ENCODE results near the gene LCNL1.

The LCNL1 gene

GRCh38 chr9:136972743-136973142, 10.1 kb upstream of the LCNL1 start:
- no peak for DNase-seq (ENCODE audit: low read depth, low spot score)
- H3K27ac ChIP-seq = no peak overlapping the region

DNA sequence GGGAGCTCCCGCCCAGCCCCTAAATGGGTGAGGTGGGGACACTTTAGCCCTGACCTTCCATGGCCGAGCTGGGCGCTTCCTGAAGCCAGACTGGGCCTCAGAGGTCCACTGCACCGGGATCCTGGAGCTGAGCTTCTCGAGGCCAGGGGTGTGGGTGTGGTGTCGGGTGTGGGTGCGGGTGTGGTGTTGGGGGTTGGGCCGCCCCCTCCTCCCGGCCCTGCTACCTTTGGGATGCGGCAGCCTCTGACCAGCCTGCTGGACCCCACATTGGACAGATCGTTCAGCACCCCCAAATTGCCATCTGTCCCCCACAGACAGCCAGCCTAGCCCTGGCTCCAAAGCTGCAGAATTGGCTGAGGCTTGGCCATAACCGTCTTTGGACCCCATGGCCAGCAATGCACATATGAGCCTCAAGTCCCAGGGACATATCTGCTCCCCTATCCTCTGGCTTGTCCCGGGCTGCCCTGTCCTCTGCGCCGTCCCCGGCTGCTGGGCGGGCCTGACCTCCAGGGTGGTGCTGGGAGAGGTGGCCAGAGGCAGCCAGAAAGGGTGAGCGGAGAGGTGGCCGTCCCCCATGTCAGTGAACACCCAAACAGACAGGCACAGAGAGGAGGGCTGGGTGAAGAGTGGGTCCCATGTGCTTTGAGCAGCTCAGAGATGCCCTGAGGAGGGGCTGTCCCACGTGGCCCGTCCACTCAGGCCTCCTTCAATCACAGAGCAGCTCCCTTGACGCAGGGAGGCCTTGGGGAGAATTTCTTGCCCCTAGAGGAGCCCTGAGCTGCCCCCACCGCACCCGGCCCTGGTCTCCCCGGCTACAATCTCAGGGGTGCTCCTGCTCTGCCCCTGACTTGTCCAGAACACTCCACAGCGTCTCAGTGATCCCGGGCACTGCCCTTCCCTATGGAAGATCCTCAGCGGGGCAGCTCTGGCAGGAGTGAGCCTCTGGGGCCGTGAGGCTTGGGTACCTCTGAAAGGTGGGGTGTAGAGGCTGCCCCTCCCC, 8.9 kb upstream of the LCNL1 start:
- no peak for DNase-seq (ENCODE audit: low read depth, low spot score)
- no peak overlapping the region for H3K27ac ChIP-seq

- no peak for DNase-seq (ENCODE audit: low read depth, low spot score)
- no peak overlapping the region for H3K27ac ChIP-seq
Observed at GRCh38 chr9:136974817-136975535, 7.8 kb upstream of the LCNL1 start.

DNA sequence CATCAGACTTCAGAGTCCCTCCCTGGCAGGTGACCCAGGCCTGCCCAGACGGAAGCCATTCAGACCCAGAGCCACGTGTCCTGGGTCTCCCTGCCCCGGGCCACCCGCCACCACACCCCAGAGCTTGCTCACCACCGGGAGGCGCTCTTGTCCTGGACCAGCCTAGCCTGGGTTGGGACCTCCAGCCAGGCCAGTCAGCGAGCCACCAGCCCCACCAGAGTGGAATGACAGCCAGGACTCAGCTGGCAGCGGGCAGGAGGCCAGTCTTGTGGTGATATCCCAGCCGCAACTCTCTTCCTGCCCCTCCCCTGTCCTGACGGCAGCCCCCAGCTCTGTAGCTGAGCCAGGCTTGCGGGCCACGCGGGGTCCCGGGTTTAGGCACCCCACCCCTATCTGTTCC, 7.1 kb upstream of the LCNL1 start:
- H3K27ac ChIP-seq = no peak overlapping the region
- DNase-seq (ENCODE audit: low read depth, low spot score) = no peak

- H3K27ac ChIP-seq = no peak within 1 kb of the TSS
- no peak for DNase-seq (ENCODE audit: low read depth, low spot score)
Observed at GRCh38 chr9:136977223-136977622, 5.6 kb upstream of the LCNL1 start, which contains the start of gene PTGDS. PTGDS (plus strand) TSS chr9:136977504; CDS start chr9:136977579, 75 bp downstream.

GRCh38 chr9:136977649-136978072, 5.1 kb upstream of the LCNL1 start:
- no peak for DNase-seq (ENCODE audit: low read depth, low spot score)
- H3K27ac ChIP-seq = no peak overlapping the region

DNA sequence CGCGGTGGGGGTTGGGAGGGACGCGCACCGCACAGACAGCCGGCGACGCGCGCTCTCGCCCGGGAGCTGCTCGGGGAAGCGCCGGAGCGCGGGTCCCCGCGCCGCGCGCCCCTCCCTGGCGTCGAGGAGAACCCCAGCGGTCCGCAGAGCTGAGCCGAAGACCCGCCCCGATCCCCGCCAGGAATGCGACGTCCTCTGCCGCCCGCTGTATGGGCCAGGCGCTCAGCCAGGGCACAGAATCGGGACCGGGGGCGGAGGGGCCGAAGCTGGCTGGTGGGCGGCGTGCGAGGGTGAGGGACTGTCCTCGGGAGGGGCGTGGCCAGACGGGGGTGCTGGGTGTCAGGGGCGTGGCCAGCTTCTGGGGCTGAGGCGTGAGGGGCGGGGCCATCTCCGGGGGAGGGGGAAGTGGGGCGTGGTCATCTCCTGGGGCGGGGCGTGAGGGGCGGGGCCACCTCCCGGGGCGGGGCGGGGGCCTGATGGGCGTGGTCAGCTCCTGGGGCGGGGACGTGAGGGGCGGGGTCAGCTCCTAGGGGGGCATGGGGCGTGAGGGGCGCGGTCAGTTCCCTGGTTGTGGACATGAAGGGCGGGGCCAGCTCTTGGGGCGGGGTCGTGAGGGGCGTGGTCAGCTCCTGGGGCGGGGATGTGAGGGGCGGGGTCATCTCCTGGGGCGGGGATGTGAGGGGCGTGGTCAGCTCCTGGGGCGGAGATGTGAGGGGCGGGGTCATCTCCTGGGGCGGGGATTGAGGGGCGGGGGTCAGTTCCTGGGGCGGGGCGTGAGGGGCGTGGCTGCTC, 4.5 kb upstream of the LCNL1 start:
- no peak overlapping the region for H3K27ac ChIP-seq
- DNase-seq (ENCODE audit: low read depth, low spot score) = no peak

DNA sequence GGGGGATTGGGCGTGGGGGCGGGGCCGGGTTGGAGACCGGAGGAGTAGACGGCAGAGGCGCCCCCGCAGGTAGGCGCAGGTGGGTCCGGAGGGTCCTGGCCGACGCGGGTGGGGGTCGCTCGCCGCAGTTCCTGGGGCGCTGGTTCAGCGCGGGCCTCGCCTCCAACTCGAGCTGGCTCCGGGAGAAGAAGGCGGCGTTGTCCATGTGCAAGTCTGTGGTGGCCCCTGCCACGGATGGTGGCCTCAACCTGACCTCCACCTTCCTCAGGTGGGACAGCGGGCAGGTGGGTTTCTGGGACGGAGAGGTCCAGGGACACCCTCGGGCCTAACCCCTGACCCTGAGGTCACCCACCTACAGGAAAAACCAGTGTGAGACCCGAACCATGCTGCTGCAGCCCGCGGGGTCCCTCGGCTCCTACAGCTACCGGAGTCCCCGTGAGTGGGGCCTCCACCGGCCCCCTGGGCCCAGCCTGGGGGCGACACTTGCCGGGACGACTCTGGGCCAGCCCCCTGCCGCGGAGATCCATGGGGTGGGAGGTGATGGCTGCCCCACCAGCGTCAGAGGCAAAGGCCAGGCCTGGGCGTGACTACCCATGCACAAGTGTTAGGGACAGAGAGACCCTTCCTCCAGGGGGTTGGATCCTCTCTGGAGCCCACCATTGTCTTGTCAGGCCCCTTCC, 3.8 kb upstream of the LCNL1 start:
- DNase-seq (ENCODE audit: low read depth, low spot score) = no peak
- H3K27ac ChIP-seq = no peak overlapping the region

GRCh38 chr9:136979769-136980587, 2.8 kb upstream of the LCNL1 start:
- no peak overlapping the region for H3K27ac ChIP-seq
- DNase-seq (ENCODE audit: low read depth, low spot score) = no peak

- no peak for DNase-seq (ENCODE audit: low read depth, low spot score)
- H3K27ac ChIP-seq = no peak overlapping the region
Observed at GRCh38 chr9:136980669-136981478, 1.9 kb upstream of the LCNL1 start.

DNA sequence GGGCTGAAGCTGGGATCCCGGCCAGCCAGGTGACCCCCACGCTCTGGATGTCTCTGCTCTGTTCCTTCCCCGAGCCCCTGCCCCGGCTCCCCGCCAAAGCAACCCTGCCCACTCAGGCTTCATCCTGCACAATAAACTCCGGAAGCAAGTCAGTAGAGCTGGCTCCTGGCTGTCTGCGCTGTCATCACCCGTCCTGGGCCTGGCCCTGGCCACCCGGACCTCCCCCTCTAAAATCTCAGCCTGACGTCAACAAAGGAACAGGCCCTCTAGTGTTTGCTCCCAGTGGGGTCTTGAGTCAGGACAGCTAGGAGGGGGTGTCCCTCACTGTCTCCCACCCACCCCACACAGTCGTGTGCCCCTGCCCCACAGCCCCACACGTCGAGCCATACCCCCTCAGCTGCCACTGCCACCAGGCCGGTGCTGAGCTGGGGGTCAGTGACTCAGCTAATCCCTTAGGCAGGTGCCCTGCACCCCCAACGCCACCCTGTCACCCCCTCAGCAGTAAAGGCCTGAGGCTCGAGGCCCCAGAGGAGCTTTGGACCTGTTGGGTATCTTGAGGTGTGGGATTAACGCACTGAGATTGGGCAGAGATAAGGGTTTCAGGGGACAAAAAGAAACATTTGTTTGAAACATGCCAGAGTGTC, 1.1 kb upstream of the LCNL1 start:
- no peak for DNase-seq (ENCODE audit: low read depth, low spot score)
- H3K27ac ChIP-seq = no peak overlapping the region

- DNase-seq (ENCODE audit: low read depth, low spot score) = no peak
- H3K27ac ChIP-seq = no peak overlapping the region
Observed at GRCh38 chr9:136983167-136983566, 374 bp downstream of the LCNL1 start.

DNA sequence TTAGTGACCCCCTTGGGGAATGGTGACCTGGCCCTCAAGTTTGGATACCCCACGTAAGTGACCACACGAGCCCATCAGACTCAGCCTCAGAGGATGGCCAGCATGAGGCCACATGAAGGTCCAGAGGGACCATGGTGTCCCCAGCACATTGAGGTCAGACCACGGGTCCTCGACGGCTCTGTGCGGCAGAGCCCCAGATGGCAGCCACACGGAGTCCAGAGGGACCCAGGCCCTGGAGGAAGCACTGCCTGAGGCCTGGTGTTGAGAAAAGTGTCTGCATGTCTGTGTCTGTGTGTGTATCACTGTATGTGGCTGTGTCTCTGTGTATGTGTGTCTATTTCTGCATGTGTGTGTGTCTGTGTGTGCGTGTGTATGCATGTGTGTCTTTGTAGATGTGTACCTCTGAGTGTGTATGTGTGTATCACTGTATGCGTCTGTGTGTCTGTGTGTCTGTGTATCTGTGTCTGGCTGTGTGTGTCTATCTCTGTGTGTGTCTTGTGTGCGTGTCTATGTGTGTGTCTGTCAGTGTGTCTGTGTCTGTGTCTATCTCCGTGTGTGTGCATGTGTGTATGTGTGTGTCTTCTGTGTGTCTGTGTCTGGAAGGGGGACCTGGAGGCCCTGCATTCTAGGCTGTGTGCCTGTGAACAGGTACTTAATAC, 992 bp downstream of the LCNL1 start:
- H3K27ac ChIP-seq = no peak overlapping the region
- DNase-seq (ENCODE audit: low read depth, low spot score) = no peak

DNA sequence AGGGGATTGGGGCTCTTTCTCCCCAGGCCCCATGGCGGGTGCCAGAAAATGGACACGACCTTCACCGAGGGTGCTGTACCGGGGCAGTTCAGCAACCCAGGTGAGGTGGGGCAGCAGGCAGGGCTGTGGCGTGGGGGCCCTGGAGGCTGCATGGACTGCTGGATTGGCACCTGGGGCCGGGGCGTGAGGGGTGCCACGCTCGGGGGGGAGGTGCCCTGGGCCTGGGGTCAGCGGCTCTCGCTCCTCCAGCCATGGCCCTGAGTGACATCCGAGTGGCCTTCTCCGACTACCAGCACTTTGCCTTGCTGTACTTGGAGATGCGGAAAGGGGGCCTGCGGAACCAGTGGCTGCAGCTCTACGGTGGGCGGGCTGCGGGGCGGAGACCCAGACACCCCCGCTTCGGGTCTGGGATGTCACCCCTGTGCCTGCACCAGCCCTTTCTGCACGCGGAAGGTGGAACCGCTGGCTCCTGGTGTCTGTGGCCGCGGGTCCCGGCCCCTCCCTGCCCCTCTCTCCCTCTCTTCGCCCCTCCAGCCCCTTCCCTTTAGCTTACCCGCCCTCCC, 1.8 kb downstream of the LCNL1 start:
- no peak for DNase-seq (ENCODE audit: low read depth, low spot score)
- no peak overlapping the region for H3K27ac ChIP-seq

GRCh38 chr9:136985027-136985602, 2.3 kb downstream of the LCNL1 start:
- no peak overlapping the region for H3K27ac ChIP-seq
- no peak for DNase-seq (ENCODE audit: low read depth, low spot score)

- no peak for DNase-seq (ENCODE audit: low read depth, low spot score)
- no peak overlapping the region for H3K27ac ChIP-seq
Observed at GRCh38 chr9:136985853-136986252, 3.1 kb downstream of the LCNL1 start.

DNA sequence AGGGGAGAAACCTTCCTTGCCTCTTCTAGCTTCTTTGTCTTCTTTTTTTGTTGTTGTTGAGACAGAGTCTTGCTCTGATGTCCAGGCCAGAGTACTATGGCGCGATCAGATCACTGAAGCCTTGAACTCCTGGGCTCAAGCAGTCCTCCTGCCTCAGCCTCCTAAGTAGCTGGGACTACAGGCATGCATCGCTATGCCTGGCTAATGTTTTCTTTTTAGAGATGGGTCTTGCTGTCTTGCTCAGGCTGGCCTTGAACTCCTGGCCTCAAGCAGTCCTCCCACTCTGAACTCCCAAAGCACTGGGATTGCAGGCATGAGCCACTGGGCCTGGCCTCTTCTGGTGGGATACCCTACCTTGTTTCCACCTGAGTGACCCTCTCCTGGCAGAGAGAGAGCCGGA, 6.1 kb downstream of the LCNL1 start:
- no peak for DNase-seq (ENCODE audit: low read depth, low spot score)
- no peak overlapping the region for H3K27ac ChIP-seq
